Measurements from ENCODE around the gene ZAR1L.

ZAR1L gene

DNA sequence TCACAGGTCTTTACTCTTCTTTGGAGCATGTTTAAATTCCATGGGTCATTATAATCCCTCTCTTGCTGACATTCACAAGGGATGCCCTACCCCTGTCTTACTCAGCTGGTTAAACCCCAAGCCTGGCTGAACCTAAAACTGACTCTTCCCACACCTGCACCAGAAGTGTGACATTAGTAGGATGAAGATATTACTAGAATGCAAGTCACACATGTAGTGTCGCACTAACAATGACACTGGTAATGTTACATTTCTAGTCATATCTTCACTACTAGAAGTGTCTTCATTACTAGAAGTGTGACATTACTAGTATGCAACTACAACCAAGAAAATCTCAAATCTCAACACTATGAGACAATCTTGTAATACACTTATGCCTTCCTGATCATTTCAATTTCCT is 14.2 kb downstream of the ZAR1L start:
- no peak overlapping the region for H3K27ac ChIP-seq (ENCODE audit: low read length)
- no peaks in the 10 kb centered on the region for H3K4me1 ChIP-seq (ENCODE audit: control insufficient read depth, insufficient read depth, low read length)
- H3K9ac ChIP-seq (ENCODE audit: low read length in 2 of 2), result no peak overlapping the region
- no peaks in the 10 kb centered on the region for H3K36me3 ChIP-seq (ENCODE audit: control insufficient read depth in 2 of 2, insufficient read depth in 2 of 2, low read length in 2 of 2)
- H3K9me3 ChIP-seq (ENCODE audit: control insufficient read depth in 2 of 2, low read length in 2 of 2), result no peaks in the 10 kb centered on the region
- H3K27me3 ChIP-seq (ENCODE audit: control insufficient read depth in 1 of 2, insufficient read depth in 2 of 2, low read length in 2 of 2), result no peaks in the 10 kb centered on the region
- H3K4me3 ChIP-seq (ENCODE audit: low read length in 2 of 2), result no peak overlapping the region

DNA sequence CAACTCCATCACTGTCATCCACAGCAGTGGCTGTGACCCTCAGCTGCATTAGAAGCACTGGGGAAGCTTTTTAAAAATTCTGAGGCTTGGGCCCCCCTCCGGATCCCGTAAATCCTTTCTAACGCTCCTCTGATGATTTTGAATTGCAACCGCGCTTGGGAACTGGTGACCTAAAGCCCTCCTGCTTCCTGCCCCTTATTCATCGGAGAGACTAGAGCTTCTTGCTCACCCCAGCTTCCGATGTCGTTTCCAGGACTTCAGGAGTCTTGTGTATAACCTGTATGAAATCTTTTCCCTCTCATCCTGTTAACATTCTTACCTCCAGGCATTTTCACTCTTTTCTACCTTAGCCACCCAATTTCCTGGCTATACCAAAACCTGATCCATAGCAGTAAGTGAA is 14.8 kb downstream of the ZAR1L start:
- H3K4me1 ChIP-seq (ENCODE audit: control insufficient read depth, insufficient read depth, low read length), result no peaks in the 10 kb centered on the region
- H3K9me3 ChIP-seq (ENCODE audit: control insufficient read depth in 2 of 2, low read length in 2 of 2), result no peaks in the 10 kb centered on the region
- no peak overlapping the region for H3K27ac ChIP-seq (ENCODE audit: low read length)
- no peak overlapping the region for H3K9ac ChIP-seq (ENCODE audit: low read length in 2 of 2)
- peaks cover under 1% of the 10 kb centered on the region in 2 donors for H3K36me3 ChIP-seq (ENCODE audit: control insufficient read depth in 2 of 2, insufficient read depth in 2 of 2, low read length in 2 of 2)
- H3K27me3 ChIP-seq (ENCODE audit: control insufficient read depth in 1 of 2, insufficient read depth in 2 of 2, low read length in 2 of 2), result no peaks in the 10 kb centered on the region
- H3K4me3 ChIP-seq (ENCODE audit: low read length in 2 of 2), result no peak overlapping the region

DNA sequence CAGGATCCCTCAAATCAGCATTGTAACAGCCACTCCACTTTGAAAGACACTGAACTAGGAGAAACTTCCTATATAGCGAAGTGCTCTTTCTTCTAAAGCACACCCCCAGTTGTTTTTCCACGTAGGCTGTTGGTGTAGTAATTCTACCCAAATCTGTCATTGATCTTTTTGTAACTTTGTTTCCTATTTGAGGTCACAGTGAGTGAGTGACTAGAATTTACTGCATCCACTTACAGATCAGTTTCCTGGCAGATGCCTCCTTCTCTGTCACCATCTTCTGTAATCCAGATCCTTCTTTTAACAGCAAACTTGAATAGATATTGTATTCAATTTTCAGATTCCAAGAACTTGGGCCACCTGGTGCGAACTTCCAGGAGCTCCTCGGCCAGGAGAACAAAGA is 15.3 kb downstream of the ZAR1L start:
- Histone ChIP-seq H3K36me3 (ENCODE audit: control insufficient read depth in 2 of 2, insufficient read depth in 2 of 2, low read length in 2 of 2) (peaks cover 3 to 5% of the 10 kb centered on the region in 2 donors), H3K4me3 (ENCODE audit: low read length in 2 of 2) (no peak overlapping the region), H3K9ac (ENCODE audit: low read length in 2 of 2) (no peak overlapping the region), H3K9me3 (ENCODE audit: control insufficient read depth in 2 of 2, low read length in 2 of 2) (no peaks in the 10 kb centered on the region), H3K27me3 (ENCODE audit: control insufficient read depth in 1 of 2, insufficient read depth in 2 of 2, low read length in 2 of 2) (no peaks in the 10 kb centered on the region), H3K27ac (ENCODE audit: low read length) (no peak overlapping the region), H3K4me1 (ENCODE audit: control insufficient read depth, insufficient read depth, low read length) (no peaks in the 10 kb centered on the region)

DNA sequence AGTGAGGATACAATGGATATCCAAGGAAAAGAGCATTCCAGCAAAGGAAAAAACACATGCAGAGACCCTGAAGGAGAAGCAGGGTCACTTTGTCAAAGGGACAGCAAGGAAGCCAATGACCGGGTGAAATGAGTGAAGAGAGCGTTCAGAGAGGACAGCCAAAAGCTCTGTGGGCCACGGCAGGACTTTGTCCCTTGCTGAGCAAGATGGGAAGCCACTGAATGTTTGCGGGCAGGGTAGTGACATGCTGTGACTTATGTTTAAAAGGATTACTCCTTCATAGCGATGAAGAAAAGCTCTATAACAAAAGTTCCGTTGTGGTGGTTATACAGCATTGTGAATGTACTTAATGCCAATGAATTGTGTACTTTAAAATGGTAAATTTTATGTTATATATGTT is 16.5 kb downstream of the ZAR1L start:
- Histone ChIP-seq H3K27ac (ENCODE audit: low read length) (no peak overlapping the region), H3K9me3 (ENCODE audit: control insufficient read depth in 2 of 2, low read length in 2 of 2) (no peaks in the 10 kb centered on the region), H3K4me1 (ENCODE audit: control insufficient read depth, insufficient read depth, low read length) (no peaks in the 10 kb centered on the region), H3K27me3 (ENCODE audit: control insufficient read depth in 1 of 2, insufficient read depth in 2 of 2, low read length in 2 of 2) (no peaks in the 10 kb centered on the region), H3K9ac (ENCODE audit: low read length in 2 of 2) (no peak overlapping the region), H3K36me3 (ENCODE audit: control insufficient read depth in 2 of 2, insufficient read depth in 2 of 2, low read length in 2 of 2) (peaks cover 3 to 5% of the 10 kb centered on the region in 2 donors), H3K4me3 (ENCODE audit: low read length in 2 of 2) (no peak overlapping the region)

DNA sequence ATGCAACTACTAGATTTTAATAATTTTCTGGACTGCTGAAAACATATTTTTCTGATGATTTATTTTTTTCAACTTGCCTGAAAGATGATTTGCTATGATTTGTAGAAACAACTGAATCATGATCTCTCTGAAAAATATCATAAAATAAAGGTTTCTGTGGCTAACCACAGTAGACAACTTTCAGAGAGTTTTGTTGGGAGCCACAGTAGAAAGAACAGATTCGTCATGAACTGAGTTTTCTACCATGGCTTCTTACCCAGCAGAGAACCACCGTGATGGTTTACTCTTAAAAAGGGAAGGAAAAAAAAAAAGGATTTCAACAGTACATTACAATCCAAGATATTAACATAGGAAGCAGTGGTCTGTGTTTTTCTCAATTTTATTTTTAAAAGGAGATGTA is 18.0 kb downstream of the ZAR1L start:
- Histone ChIP-seq H3K4me3 (ENCODE audit: low read length in 2 of 2) (no peak overlapping the region), H3K36me3 (ENCODE audit: control insufficient read depth in 2 of 2, insufficient read depth in 2 of 2, low read length in 2 of 2) (peaks cover 3 to 5% of the 10 kb centered on the region in 2 donors), H3K27ac (ENCODE audit: low read length) (no peak overlapping the region), H3K9me3 (ENCODE audit: control insufficient read depth in 2 of 2, low read length in 2 of 2) (no peaks in the 10 kb centered on the region), H3K9ac (ENCODE audit: low read length in 2 of 2) (no peak overlapping the region), H3K4me1 (ENCODE audit: control insufficient read depth, insufficient read depth, low read length) (no peaks in the 10 kb centered on the region), H3K27me3 (ENCODE audit: control insufficient read depth in 1 of 2, insufficient read depth in 2 of 2, low read length in 2 of 2) (no peaks in the 10 kb centered on the region)

DNA sequence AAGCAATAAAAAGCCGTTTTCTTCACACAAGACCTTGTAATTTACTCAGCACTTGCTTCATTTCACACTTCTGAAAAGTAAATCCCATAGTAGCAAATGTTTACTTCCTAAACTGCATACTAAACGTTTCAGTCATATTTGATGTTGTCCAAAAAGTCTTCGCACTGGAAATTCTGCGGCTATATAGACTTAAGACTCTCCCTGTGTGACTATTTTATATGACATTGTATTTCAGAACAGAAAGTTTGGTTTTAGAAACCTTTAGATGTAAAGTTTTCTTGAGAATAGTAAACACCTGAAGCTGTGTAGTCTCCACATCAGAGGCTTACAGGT is 29.6 kb downstream of the ZAR1L start:
- H3K9me3 ChIP-seq (ENCODE audit: control insufficient read depth in 2 of 2, low read length in 2 of 2), result no peaks in the 10 kb centered on the region
- peak overlapping the region; percentile 50 for H3K27ac ChIP-seq (ENCODE audit: low read length)
- no peak overlapping the region for H3K9ac ChIP-seq (ENCODE audit: low read length in 2 of 2)
- no peaks in the 10 kb centered on the region for H3K27me3 ChIP-seq (ENCODE audit: control insufficient read depth in 1 of 2, insufficient read depth in 2 of 2, low read length in 2 of 2)
- H3K4me1 ChIP-seq (ENCODE audit: control insufficient read depth, insufficient read depth, low read length), result peaks cover 6% of the 10 kb centered on the region
- H3K4me3 ChIP-seq (ENCODE audit: low read length in 2 of 2), result peak overlapping the region in 1 of 2 donors; percentile 1
- peaks cover 0 to 6% of the 10 kb centered on the region in 2 donors for H3K36me3 ChIP-seq (ENCODE audit: control insufficient read depth in 2 of 2, insufficient read depth in 2 of 2, low read length in 2 of 2)

DNA sequence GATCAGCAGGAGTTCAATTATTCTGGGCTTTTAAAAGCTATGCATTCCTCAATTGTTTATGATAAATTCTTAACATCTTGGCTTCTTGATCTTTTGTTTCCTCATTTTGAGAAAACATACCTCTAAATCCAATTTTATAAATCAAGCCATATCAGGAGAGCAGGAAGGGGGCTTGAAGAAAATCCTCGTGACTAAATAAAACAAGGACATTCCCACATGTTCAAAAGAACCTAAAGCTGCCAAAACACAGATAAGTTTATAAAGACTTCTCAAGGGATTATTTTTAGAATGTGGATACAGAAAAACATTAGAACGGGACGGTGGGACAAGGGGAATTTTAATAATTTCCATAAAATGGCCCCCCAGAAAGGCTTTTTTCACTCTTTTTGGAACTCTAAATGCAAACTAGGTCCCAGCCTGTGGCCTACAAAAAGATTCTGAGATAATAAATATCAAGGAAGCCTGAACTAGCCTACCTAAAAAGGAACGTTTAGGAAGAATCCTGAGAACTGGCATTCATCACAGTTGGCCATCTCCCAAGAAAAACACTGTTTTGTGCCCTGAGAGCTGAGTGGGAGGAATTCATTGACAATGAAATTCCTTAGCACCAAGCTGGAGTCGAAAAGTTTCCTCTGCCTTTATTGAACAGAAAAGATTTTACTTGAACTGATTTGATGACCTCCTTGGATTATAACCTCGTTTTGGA is 30.1 kb downstream of the ZAR1L start:
- H3K4me1 ChIP-seq (ENCODE audit: control insufficient read depth, insufficient read depth, low read length), result peaks cover 6% of the 10 kb centered on the region
- H3K27me3 ChIP-seq (ENCODE audit: control insufficient read depth in 1 of 2, insufficient read depth in 2 of 2, low read length in 2 of 2), result no peaks in the 10 kb centered on the region
- no peaks in the 10 kb centered on the region for H3K9me3 ChIP-seq (ENCODE audit: control insufficient read depth in 2 of 2, low read length in 2 of 2)
- peak overlapping the region; percentile 50 for H3K27ac ChIP-seq (ENCODE audit: low read length)
- H3K36me3 ChIP-seq (ENCODE audit: control insufficient read depth in 2 of 2, insufficient read depth in 2 of 2, low read length in 2 of 2), result peaks cover 0 to 5% of the 10 kb centered on the region in 2 donors
- H3K4me3 ChIP-seq (ENCODE audit: low read length in 2 of 2), result peak overlapping the region in 1 of 2 donors; percentile 1
- peak overlapping the region in 1 of 2 donors; percentile 7 for H3K9ac ChIP-seq (ENCODE audit: low read length in 2 of 2)

DNA sequence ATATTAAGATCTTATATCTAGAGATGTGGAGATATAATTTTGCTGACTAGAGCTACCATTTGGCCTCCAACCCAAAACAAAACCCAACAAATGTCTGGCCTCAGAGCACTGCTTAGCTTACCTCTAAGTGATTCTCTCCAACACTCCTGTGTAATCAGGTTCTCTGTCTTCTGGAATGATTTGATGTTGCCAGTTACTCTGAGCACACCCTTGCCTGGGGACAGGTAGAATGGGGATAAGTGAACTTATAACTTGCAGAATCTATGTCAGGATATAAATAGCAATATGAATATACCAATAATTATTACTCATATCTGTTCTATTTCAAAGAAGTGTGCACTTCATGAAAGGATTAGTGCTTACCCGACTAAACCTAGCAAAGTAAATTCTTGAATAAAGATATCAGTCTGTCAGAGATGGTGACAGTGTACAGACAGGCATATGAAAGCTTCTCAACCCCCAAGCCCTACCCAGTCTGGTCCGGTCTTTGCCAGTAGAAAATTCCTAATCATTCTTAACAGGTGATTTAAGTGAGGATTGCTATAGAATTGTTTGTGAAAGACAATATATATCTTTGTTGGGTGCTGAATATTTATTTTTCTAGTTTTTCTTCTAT is 33.0 kb downstream of the ZAR1L start:
- peaks cover 6% of the 10 kb centered on the region for H3K4me1 ChIP-seq (ENCODE audit: control insufficient read depth, insufficient read depth, low read length)
- no peak overlapping the region for H3K4me3 ChIP-seq (ENCODE audit: low read length in 2 of 2)
- peaks cover 13 to 22% of the 10 kb centered on the region in 2 donors for H3K36me3 ChIP-seq (ENCODE audit: control insufficient read depth in 2 of 2, insufficient read depth in 2 of 2, low read length in 2 of 2)
- H3K27ac ChIP-seq (ENCODE audit: low read length), result no peak overlapping the region
- no peak overlapping the region for H3K9ac ChIP-seq (ENCODE audit: low read length in 2 of 2)
- H3K27me3 ChIP-seq (ENCODE audit: control insufficient read depth in 1 of 2, insufficient read depth in 2 of 2, low read length in 2 of 2), result no peaks in the 10 kb centered on the region
- H3K9me3 ChIP-seq (ENCODE audit: control insufficient read depth in 2 of 2, low read length in 2 of 2), result no peaks in the 10 kb centered on the region

DNA sequence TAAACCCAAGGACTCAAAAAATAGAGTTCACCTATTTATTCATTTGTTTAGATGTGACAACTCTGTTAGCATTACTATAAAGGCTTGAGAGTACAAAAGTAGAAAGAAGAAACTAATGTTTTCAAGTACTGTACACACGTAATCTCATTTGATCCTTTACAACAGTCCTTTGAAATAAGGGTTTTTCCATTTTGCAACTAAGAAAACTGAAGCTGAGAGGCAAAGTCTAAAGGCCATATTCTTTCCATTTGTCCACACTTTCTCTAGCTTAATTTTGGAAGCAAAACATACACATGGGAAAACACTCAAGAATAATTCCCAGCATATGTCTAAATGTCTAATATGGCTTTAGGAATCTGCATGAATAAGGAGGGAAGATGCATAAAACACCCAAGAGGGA is 34.1 kb downstream of the ZAR1L start:
- H3K27ac ChIP-seq (ENCODE audit: low read length), result no peak overlapping the region
- no peaks in the 10 kb centered on the region for H3K27me3 ChIP-seq (ENCODE audit: control insufficient read depth in 1 of 2, insufficient read depth in 2 of 2, low read length in 2 of 2)
- H3K36me3 ChIP-seq (ENCODE audit: control insufficient read depth in 2 of 2, insufficient read depth in 2 of 2, low read length in 2 of 2), result peaks cover 13 to 30% of the 10 kb centered on the region in 2 donors
- H3K9me3 ChIP-seq (ENCODE audit: control insufficient read depth in 2 of 2, low read length in 2 of 2), result no peaks in the 10 kb centered on the region
- H3K4me3 ChIP-seq (ENCODE audit: low read length in 2 of 2), result no peak overlapping the region
- H3K4me1 ChIP-seq (ENCODE audit: control insufficient read depth, insufficient read depth, low read length), result peaks cover 6% of the 10 kb centered on the region
- H3K9ac ChIP-seq (ENCODE audit: low read length in 2 of 2), result no peak overlapping the region

DNA sequence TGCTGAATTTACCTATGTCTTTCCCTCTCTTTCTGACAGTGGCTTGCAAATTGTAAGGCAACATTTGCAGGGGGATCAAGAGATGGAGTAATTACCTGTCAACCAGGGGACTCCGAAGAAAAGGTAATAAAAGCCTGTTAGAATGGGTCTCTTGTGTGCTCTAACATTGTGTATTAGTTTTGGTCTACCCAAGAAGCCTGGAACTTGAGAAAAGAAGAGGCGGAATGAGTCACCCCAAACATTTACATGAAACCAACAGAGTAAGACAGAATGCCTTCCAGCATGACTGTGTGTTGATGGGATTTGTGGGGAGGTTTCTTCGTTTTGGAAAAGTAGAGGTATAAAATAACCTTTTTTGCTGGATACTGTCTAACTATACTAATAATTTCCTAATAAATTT is 36.7 kb downstream of the ZAR1L start:
- Histone ChIP-seq H3K27me3 (ENCODE audit: control insufficient read depth in 1 of 2, insufficient read depth in 2 of 2, low read length in 2 of 2) (no peaks in the 10 kb centered on the region), H3K4me1 (ENCODE audit: control insufficient read depth, insufficient read depth, low read length) (no peaks in the 10 kb centered on the region), H3K4me3 (ENCODE audit: low read length in 2 of 2) (no peak overlapping the region), H3K9me3 (ENCODE audit: control insufficient read depth in 2 of 2, low read length in 2 of 2) (no peaks in the 10 kb centered on the region), H3K27ac (ENCODE audit: low read length) (no peak overlapping the region), H3K36me3 (ENCODE audit: control insufficient read depth in 2 of 2, insufficient read depth in 2 of 2, low read length in 2 of 2) (peaks cover 13 to 37% of the 10 kb centered on the region in 2 donors), H3K9ac (ENCODE audit: low read length in 2 of 2) (no peak overlapping the region)

DNA sequence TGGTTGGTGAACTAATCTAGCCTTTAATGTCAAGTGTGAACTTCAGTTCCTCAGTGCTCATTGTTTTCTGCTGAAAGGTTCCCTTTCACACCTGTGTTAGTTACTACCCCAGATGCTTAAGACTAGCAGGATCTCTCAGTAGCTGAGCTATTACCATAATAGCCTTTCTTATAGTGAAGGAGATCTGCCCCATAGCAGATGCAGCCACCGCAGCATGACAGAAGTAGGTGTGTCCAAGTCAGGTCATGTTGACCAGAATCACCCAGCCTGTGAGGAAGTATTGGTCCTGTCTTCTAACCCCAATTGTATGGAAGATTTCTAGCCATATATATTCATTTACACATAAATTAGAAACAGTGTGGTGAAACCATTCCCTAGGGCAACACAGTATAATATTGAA is 37.3 kb downstream of the ZAR1L start:
- H3K36me3 ChIP-seq (ENCODE audit: control insufficient read depth in 2 of 2, insufficient read depth in 2 of 2, low read length in 2 of 2), result peaks cover 13 to 38% of the 10 kb centered on the region in 2 donors
- no peaks in the 10 kb centered on the region for H3K27me3 ChIP-seq (ENCODE audit: control insufficient read depth in 1 of 2, insufficient read depth in 2 of 2, low read length in 2 of 2)
- H3K9me3 ChIP-seq (ENCODE audit: control insufficient read depth in 2 of 2, low read length in 2 of 2), result no peaks in the 10 kb centered on the region
- H3K27ac ChIP-seq (ENCODE audit: low read length), result no peak overlapping the region
- no peak overlapping the region for H3K4me3 ChIP-seq (ENCODE audit: low read length in 2 of 2)
- no peaks in the 10 kb centered on the region for H3K4me1 ChIP-seq (ENCODE audit: control insufficient read depth, insufficient read depth, low read length)
- no peak overlapping the region for H3K9ac ChIP-seq (ENCODE audit: low read length in 2 of 2)

Measured in stomach smooth muscle (tissue), 2 donors.